ENCODE results near the gene GALNT2.

Gene GALNT2

GRCh38 chr1:230144010-230144614 lies 77.1 kb downstream of the GALNT2 start:
- no peak for DNase-seq (ENCODE audit: low read depth in 2 of 2, low spot score in 1 of 2)

- no peak for DNase-seq (ENCODE audit: low read depth in 2 of 2, low spot score in 1 of 2)
Observed at GRCh38 chr1:230144758-230145504, 77.9 kb downstream of the GALNT2 start.

GRCh38 chr1:230145505-230145899 lies 78.5 kb downstream of the GALNT2 start:
- DNase-seq (ENCODE audit: low read depth in 2 of 2, low spot score in 1 of 2): no peak

- no peak for DNase-seq (ENCODE audit: low read depth in 2 of 2, low spot score in 1 of 2)
Observed at GRCh38 chr1:230145953-230146476, 79.0 kb downstream of the GALNT2 start.

GRCh38 chr1:230146709-230147108 lies 79.7 kb downstream of the GALNT2 start:
- no peak for DNase-seq (ENCODE audit: low read depth in 2 of 2, low spot score in 1 of 2)

- no peak for DNase-seq (ENCODE audit: low read depth in 2 of 2, low spot score in 1 of 2)
Observed at GRCh38 chr1:230147253-230148125, 80.5 kb downstream of the GALNT2 start.

- DNase-seq (ENCODE audit: low read depth in 2 of 2, low spot score in 1 of 2): no peak
Observed at GRCh38 chr1:230148126-230148652, 81.2 kb downstream of the GALNT2 start.

GRCh38 chr1:230148768-230149469 lies 81.9 kb downstream of the GALNT2 start:
- DNase-seq (ENCODE audit: low read depth in 2 of 2, low spot score in 1 of 2): no peak

- DNase-seq (ENCODE audit: low read depth in 2 of 2, low spot score in 1 of 2): no peak
Observed at GRCh38 chr1:230149751-230150584, 82.9 kb downstream of the GALNT2 start.

- no peak for DNase-seq (ENCODE audit: low read depth in 2 of 2, low spot score in 1 of 2)
Observed at GRCh38 chr1:230150615-230151014, 83.6 kb downstream of the GALNT2 start.

- no peak for DNase-seq (ENCODE audit: low read depth in 2 of 2, low spot score in 1 of 2)
Observed at GRCh38 chr1:230151924-230152468, 85.0 kb downstream of the GALNT2 start.

GRCh38 chr1:230152999-230153398 lies 86.0 kb downstream of the GALNT2 start:
- DNase-seq (ENCODE audit: low read depth in 2 of 2, low spot score in 1 of 2): no peak

- DNase-seq (ENCODE audit: low read depth in 2 of 2, low spot score in 1 of 2): no peak
Observed at GRCh38 chr1:230153641-230154296, 86.7 kb downstream of the GALNT2 start.

- no peak for DNase-seq (ENCODE audit: low read depth in 2 of 2, low spot score in 1 of 2)
Observed at GRCh38 chr1:230155021-230155420, 88.0 kb downstream of the GALNT2 start.

- no peak for DNase-seq (ENCODE audit: low read depth in 2 of 2, low spot score in 1 of 2)
Observed at GRCh38 chr1:230156068-230156467, 89.0 kb downstream of the GALNT2 start.

- DNase-seq (ENCODE audit: low read depth in 2 of 2, low spot score in 1 of 2): no peak
Observed at GRCh38 chr1:230156536-230156935, 89.5 kb downstream of the GALNT2 start.

- DNase-seq (ENCODE audit: low read depth in 2 of 2, low spot score in 1 of 2): no peak
Observed at GRCh38 chr1:230157420-230158390, 90.7 kb downstream of the GALNT2 start.
